A673 (cell line): ENCODE results near the gene DLGAP1. TPM values are rescaled to one million over a fixed set of nuclear protein-coding genes. Genes with fewer than 3 reads are reported as not detected.
"Not testable (repeated sequence)": the region's sequence is repeated elsewhere in the genome, so short reads cannot be mapped to it uniquely, and the experiment has no call there.

Experiments
- BruUV-seq: library from RNA; stranded (reverse); fragments of 400-500 nt; replicated peaks from 2 replicates; lab custom pipeline; 2021; lab: Mats Ljungman, UMichigan
- CTCF ChIA-PET: fragments of 300-600 bp; sonication (Branson Sonifier 250); formaldehyde crosslinking; loops from one replicate; lab custom pipeline; 2022; ENCODE audit warnings: antibody characterized with exemption; lab: Charles Lee
- POLR2A ChIA-PET: fragments of 300-600 bp; sonication (Branson Sonifier 250); formaldehyde crosslinking; loops from one replicate; lab custom pipeline; 2022; ENCODE audit warnings: antibody characterized with exemption; ENCODE audit not compliant: low non-redundant PET; lab: Charles Lee
- DNase-seq: peaks from one replicate; pipeline ENCODE4 v3.0.0-alpha.2; 2015; ENCODE audit warnings: low spot score
- H3K27ac ChIP-seq: fragments of 200-600 bp; sonication (generic); 2 replicates; pipeline ENCODE4 v1.5.1; 2016; ENCODE audit warnings: mixed run types, low read depth, mild to moderate bottlenecking, mixed read lengths, antibody characterized with exemption, low read length; ENCODE audit not compliant: poor library complexity, severe bottlenecking
- H3K27me3 ChIP-seq: fragments of 200-600 bp; sonication (generic); replicated peaks from 2 replicates; pipeline ENCODE4 v1.6.1; 2017; ENCODE audit warnings: mixed run types, low read depth, mild to moderate bottlenecking, mixed read lengths, antibody characterized with exemption, low read length; ENCODE audit not compliant: insufficient read depth, poor library complexity
- H3K36me3 ChIP-seq: fragments of 200-600 bp; sonication (generic); 2 replicates; pipeline ENCODE4 v1.6.1; 2016; ENCODE audit warnings: mixed run types, mild to moderate bottlenecking, mixed read lengths, antibody characterized with exemption, low read length; ENCODE audit not compliant: insufficient read depth, poor library complexity, severe bottlenecking
- H3K4me1 ChIP-seq: fragments of 200-600 bp; sonication (generic); 2 replicates; pipeline ENCODE4 v1.6.1; 2017; ENCODE audit warnings: mixed run types, mild to moderate bottlenecking, mixed read lengths, antibody characterized with exemption, low read length; ENCODE audit not compliant: insufficient read depth, poor library complexity, severe bottlenecking
- H3K4me3 ChIP-seq: fragments of 200-600 bp; sonication (generic); 2 replicates; pipeline ENCODE4 v1.5.1; 2016; ENCODE audit warnings: low read depth, mixed run types, mild to moderate bottlenecking, mixed read lengths, low read length; ENCODE audit not compliant: poor library complexity, severe bottlenecking
- H3K9me3 ChIP-seq: fragments of 200-600 bp; sonication (generic); 2 replicates; pipeline ENCODE4 v1.6.1; 2016; ENCODE audit warnings: mixed run types, low read depth, mild to moderate bottlenecking, mixed read lengths, antibody characterized with exemption, low read length; ENCODE audit not compliant: poor library complexity, severe bottlenecking
- EZH2 ChIP-seq: fragments of 200-600 bp; sonication (generic); IDR thresholded peaks from 2 replicates; pipeline ENCODE4 v1.6.1; 2017; ENCODE audit warnings: borderline replicate concordance, low read depth, mild to moderate bottlenecking, mixed read lengths, antibody characterized with exemption, low read length; ENCODE audit not compliant: poor library complexity, severe bottlenecking
- intact Hi-C: fragments of 100-400 bp; cut with micrococcal nuclease; formaldehyde crosslinking; loops from one replicate; pipeline ENCODE4 v1.10.0; 2022; ENCODE audit not compliant: unreplicated experiment
- total RNA-seq: library from RNA; stranded (reverse); gene quantifications from 2 replicates; pipeline ENCODE4 v1.2.3, GENCODE V29; 2021
- TF ChIP-seq, protein P1 (sequence below): fragments of 300-800, 200-600 bp; sonication (generic); conservative IDR thresholded peaks from 2 replicates; pipeline ENCODE4 v1.5.1; 2017; ENCODE audit warnings: low read depth, mild to moderate bottlenecking, antibody characterized with exemption, low read length, moderate library complexity, mixed read lengths

DLGAP1 gene
- total RNA-seq, 1 experiment from 2014 or later, result 135 TPM

DNA sequence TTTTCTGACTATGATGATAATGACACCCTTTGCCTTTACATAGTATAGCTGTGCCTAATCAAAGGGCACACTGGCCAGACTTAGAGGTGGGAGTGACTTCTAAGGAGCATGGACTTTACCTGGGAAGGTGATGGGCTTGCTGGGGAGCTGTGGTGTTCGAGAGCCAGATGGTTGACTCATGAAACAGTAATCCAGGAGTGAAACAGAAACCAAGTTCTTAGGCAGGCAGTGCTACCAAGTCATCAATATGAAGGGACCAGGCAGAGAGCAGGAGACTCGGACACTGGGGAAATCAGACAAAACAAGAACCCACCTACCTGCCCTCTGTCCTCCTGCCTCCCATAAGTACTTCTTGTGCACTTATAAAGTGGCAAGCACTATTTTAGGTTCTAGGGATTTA, 430.4 kb downstream of the DLGAP1 start:
- DNase-seq, result no peak
- BruUV-seq, result no TSS peak
- POLR2A ChIA-PET, result no interaction called here
- no peak overlapping the region for H3K27ac ChIP-seq
- intact Hi-C loops, result no loop called here
- H3K9me3 ChIP-seq, result peaks cover 11% of the 10 kb centered on the region
- TF ChIP-seq EZH2, result no peak
- TF ChIP-seq, protein P1, sequence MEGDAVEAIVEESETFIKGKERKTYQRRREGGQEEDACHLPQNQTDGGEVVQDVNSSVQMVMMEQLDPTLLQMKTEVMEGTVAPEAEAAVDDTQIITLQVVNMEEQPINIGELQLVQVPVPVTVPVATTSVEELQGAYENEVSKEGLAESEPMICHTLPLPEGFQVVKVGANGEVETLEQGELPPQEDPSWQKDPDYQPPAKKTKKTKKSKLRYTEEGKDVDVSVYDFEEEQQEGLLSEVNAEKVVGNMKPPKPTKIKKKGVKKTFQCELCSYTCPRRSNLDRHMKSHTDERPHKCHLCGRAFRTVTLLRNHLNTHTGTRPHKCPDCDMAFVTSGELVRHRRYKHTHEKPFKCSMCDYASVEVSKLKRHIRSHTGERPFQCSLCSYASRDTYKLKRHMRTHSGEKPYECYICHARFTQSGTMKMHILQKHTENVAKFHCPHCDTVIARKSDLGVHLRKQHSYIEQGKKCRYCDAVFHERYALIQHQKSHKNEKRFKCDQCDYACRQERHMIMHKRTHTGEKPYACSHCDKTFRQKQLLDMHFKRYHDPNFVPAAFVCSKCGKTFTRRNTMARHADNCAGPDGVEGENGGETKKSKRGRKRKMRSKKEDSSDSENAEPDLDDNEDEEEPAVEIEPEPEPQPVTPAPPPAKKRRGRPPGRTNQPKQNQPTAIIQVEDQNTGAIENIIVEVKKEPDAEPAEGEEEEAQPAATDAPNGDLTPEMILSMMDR, result no peak
- no peaks in the 10 kb centered on the region for H3K36me3 ChIP-seq
- CTCF ChIA-PET, result no interaction called here
- no peak overlapping the region for H3K4me3 ChIP-seq
- no peaks in the 10 kb centered on the region for H3K27me3 ChIP-seq
- no peaks in the 10 kb centered on the region for H3K4me1 ChIP-seq

DNA sequence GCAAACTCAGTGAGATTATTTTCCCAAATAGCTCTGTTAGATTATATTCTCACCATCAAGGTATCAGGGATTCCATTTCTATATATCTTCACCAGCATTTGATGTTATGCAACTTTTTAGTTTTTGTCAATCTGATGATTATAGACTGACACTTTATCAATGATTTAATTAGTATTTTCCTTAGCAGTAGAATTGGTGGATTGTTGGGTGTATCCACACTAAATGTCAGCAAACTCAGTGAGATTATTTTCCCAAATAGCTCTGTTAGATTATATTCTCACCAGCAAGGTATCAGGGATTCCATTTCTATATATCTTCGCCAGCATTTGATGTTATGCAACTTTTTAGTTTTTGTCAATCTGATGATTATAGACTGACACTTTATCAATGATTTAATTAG, 432.4 kb downstream of the DLGAP1 start:
- BruUV-seq, intact Hi-C loops, DNase-seq, H3K4me1 ChIP-seq, POLR2A ChIA-PET, H3K27ac ChIP-seq, H3K4me3 ChIP-seq, H3K36me3 ChIP-seq, H3K27me3 ChIP-seq, CTCF ChIA-PET: not testable (repeated sequence)
- H3K9me3 ChIP-seq, result peaks cover 11% of the 10 kb centered on the region

DNA sequence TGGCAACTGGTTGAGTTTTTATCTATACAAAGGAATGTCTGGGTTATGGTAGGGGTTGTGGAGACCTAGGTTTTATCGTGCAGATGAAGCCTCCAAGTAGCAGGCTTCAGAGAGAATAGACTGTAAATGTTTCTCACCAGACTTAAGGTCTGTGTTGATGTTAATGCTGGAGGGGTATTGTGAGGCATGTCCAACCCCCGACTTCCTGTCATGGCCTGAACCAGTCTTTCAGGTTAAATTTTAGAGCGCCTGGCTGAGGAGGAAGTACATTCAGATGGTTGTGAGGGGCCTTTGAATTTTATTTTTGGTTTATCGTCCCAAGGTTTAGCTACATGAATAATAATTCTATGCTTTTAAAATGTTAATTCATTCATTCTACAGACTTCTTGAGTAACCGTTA, 435.1 kb downstream of the DLGAP1 start:
- CTCF ChIA-PET, result no interaction called here
- intact Hi-C loops, result no loop called here
- POLR2A ChIA-PET, result no interaction called here

DNA sequence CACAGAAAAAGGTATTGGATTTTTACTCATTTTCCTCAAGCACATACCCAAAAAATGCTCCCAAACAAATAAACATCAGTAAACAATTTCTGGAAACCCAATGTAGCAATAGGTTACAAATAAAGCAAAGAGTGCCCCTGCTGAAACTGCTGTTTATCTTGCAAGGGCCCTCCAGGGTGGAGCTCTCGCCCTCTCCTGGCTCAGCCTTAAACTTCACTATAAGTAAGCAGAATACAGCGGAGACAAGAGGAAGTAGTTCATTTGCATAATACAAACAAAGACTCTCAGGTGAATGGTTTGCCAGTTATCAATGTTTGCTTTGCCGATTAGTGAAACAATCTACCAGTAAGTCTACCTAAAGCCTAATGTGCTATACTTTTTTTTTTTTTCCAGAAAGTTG, 437.6 kb downstream of the DLGAP1 start:
- no peaks in the 10 kb centered on the region for H3K36me3 ChIP-seq
- intact Hi-C loops, result loop anchor here (5.0 kb wide), 1 partner anchor 1040 kb away; no protein-coding TSS in a partner anchor
- H3K4me1 ChIP-seq, result peaks cover 3% of the 10 kb centered on the region
- no peaks in the 10 kb centered on the region for H3K27me3 ChIP-seq
- peak; percentile 75 for DNase-seq
- H3K9me3 ChIP-seq, result peaks cover 2% of the 10 kb centered on the region
- POLR2A ChIA-PET, result no interaction called here
- no peak overlapping the region for H3K27ac ChIP-seq
- CTCF ChIA-PET, result no interaction called here
- BruUV-seq, result no TSS peak
- H3K4me3 ChIP-seq, result no peak overlapping the region
- TF ChIP-seq, protein P1, result peak; percentile 74
- no peak for TF ChIP-seq EZH2

More for the DNA sequence above, 435.1 kb downstream of the DLGAP1 start:
- Histone ChIP-seq H3K27me3 (no peaks in the 10 kb centered on the region), H3K4me3 (no peak overlapping the region), H3K4me1 (peaks cover 3% of the 10 kb centered on the region), H3K27ac (no peak overlapping the region), H3K9me3 (peaks cover 11% of the 10 kb centered on the region), H3K36me3 (no peaks in the 10 kb centered on the region)
- DNase-seq, result no peak
- no peak for TF ChIP-seq EZH2
- TF ChIP-seq, protein P1, result no peak
- BruUV-seq, result no TSS peak
